Measurements from ENCODE around the gene LRRC17. TPM values are rescaled to one million over a fixed set of nuclear protein-coding genes. Genes with fewer than 3 reads are reported as not detected.
"Not testable (repeated sequence)": the region's sequence is repeated elsewhere in the genome, so short reads cannot be mapped to it uniquely, and the experiment has no call there.

The LRRC17 gene
- polyA plus RNA-seq, 4 donors: 60.8 to 104 (median 83.3) TPM

DNA sequence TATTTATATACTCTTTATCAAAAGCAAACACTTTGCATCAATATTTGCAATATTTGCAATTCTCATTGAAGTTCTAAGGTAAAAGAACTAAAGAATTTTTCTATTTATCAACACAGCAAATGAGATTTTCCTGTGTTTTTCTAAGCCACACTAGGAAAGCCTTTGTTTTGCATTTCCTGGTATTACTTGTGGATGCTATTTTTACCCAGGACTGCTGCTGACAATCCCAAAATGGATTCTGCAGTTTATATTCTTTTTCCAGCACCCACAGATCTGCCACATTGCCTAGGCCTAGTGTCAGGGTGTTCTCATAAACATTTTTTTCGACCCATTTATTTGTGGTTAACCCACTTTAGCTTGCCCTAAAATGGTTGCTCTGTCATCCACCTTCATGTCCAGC is 25.9 kb downstream of the LRRC17 start:
- no peak for DNase-seq (ENCODE audit: low read depth in 4 of 4, low spot score in 2 of 4)

- no peak for DNase-seq (ENCODE audit: low read depth in 4 of 4, low spot score in 2 of 4)
Measured at GRCh38 chr7:102942181-102942866, 29.5 kb downstream of the LRRC17 start.

DNA sequence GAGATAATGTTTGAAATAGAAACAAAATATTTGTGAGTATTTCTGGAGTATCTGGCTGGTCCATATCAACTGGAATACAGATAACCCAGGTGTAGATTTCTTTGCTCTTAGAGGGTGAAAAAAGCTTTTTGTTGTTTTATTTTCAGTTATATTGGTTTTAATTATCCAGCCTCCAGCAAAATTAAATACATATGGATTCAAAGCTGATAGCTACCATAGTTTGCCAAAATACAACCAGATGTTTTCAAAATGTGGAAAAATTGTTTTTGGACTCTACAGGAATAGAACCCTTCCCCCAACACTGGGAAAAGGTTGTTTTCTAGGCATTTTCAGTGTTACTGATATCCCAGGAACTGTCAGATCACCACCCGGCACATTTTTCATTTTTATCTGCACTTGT is 30.1 kb downstream of the LRRC17 start:
- no peak for DNase-seq (ENCODE audit: low read depth in 4 of 4, low spot score in 2 of 4)

DNA sequence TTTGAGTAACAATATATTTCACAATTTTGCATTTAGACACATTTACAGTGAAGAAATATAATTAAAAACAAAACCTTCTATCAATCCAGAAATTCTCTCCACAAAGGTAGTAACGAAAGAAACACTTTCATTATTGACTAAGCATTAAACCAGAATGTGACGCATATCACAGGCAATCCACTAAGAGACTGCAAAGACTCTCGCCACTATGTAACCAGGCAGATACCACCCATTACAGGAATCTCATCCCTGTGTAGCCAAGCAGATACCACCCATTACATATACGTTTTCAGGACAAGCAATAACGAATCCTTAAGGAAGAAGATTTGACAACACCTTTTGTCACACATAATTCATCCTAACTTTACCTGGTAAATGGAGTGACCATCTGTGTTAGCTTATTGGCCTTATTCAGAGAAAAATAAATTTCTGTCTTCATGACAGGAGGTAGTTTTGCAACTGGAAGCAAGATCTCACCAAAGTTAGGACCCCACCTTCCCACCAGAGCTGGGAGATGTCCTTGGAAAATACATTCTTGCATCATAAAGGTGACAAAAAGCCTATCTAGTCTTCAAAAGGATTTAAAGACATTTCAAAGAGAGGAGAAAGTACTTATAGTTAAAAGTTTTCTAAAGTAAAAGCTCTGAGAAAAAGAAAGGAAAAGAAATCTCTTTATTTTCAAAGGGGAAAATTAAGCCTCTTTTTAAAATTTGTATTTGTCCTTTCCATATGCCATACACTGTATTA is 30.8 kb downstream of the LRRC17 start:
- no peak for DNase-seq (ENCODE audit: low read depth in 4 of 4, low spot score in 2 of 4)

GRCh38 chr7:102944241-102944640 is 31.4 kb downstream of the LRRC17 start:
- DNase-seq (ENCODE audit: low read depth in 4 of 4, low spot score in 2 of 4): no peak

DNA sequence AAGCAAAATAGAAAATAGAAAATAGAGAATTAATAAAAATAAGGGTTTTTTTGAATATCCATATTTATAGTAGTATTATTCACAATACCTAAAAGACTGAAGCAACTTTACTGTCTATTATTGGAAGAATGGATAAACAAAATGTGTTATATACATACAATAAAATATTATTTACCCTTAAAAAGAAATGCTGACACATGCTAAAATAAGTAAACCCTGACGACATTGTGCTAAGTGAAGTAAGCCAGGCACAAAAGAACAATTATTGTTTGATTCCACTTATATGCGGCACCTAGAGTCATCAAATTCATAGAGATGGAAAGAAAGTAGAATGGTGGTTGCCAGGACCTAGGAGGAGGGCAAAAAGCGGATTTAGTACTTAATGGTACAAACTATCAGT is 39.0 kb downstream of the LRRC17 start:
- no peak for DNase-seq (ENCODE audit: low read depth in 4 of 4, low spot score in 2 of 4)

GRCh38 chr7:102953406-102953805 is 40.6 kb downstream of the LRRC17 start:
- DNase-seq (ENCODE audit: low read depth in 4 of 4, low spot score in 2 of 4): no peak

DNA sequence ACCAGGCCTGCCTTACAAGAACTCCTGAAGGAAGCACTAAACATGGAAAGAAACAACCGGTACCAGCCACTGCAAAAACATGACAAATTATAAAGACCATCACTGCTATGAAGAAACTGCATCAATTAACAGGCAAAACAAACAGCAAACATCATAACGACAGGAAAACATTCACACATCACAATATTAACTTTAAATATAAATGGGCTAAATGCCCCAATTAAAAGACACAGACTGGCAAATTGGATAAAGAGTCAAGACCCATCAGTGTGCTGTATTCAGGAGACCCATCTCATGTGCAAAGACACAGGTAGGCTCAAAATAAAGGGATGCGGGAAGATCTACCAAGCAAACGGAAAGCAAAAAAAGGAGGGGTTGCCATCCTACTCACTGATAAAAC is 41.6 kb downstream of the LRRC17 start:
- not testable (repeated sequence) for DNase-seq (ENCODE audit: low read depth in 4 of 4, low spot score in 2 of 4)

DNA sequence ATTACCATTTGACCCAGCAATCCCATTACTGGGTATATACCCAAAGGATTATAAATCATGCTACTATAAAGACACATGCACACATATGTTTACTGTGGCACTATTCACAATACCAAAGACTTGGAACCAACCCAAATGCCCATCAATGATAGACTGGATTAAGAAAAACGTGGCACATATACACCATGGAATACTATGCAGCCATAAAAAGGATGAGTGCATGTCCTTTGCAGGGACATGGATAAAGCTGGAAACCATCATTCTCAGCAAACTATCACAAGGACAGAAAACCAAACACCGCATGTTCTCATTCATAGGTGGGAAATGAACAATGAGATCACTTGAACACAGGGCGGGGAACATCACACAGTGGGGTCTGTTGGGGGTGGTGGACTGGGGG is 45.2 kb downstream of the LRRC17 start:
- DNase-seq (ENCODE audit: low read depth in 4 of 4, low spot score in 2 of 4): not testable (repeated sequence)

- DNase-seq (ENCODE audit: low read depth in 4 of 4, low spot score in 2 of 4): not testable (repeated sequence)
Measured at GRCh38 chr7:102961993-102962392, 49.2 kb downstream of the LRRC17 start.

- no peak for DNase-seq (ENCODE audit: low read depth in 4 of 4, low spot score in 2 of 4)
Measured at GRCh38 chr7:102966465-102966864, 53.7 kb downstream of the LRRC17 start.

DNA sequence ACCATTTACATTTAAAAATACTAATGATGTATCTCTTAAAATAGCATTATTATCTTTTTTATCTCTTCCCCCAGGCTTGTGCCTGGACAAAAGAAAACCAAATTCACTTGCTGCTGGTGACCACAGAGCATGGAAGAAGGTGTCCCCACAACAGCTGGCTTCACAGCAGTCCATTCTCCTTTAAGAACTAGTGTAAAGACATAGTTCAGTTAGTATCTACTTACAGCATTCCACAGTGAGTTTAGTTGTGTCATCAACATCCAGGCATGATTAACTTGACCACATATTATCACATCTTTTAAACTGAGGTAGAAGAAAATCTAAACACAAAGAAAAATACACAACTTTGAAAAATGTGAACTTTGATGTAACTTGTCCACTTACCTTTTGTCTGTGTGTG is 55.0 kb downstream of the LRRC17 start:
- no peak for DNase-seq (ENCODE audit: low read depth in 4 of 4, low spot score in 2 of 4)

GRCh38 chr7:102973096-102973802 is 60.4 kb downstream of the LRRC17 start:
- no peak for DNase-seq (ENCODE audit: low read depth in 4 of 4, low spot score in 2 of 4)

DNA sequence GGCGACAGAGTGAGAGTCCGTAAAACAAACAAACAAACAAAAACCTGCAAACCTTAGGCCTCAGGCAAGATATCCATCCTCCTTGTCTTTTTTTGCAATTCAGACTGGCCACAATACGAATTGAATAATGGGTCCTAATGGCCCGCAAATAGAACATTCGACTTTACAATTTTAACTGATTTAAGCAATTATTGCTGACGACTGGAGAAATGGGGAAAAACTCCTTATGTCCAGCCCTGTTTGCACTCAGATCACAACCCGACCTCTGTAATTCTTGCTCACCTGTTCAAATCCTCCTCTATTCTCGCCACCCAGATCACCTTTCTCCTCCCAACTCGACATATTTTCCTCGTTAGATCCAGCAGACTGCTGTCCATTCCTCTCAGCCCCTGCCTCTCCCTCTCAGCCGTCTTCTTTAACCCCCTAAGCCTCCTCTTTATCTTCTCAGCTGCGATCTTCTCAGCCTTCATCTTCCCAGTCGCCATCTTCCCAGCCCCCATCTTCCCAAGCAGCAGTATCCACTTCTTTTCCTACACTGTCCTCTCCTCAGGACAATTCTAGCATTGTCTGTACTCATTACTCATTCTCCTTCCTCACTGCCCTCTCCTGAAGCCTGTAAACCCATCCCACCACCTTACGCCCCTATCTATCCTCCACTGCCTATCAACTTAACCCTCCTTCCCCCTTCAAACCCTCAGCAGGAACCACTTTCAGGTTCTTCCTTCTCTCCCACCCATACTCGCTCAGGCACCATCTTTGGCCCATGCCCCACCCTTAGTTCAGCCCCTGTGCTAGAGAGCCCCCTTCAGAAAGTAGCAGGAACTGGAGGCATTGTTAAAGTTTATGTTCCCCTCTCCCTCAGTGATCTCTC is 61.8 kb downstream of the LRRC17 start:
- DNase-seq (ENCODE audit: low read depth in 4 of 4, low spot score in 2 of 4): no peak

DNA sequence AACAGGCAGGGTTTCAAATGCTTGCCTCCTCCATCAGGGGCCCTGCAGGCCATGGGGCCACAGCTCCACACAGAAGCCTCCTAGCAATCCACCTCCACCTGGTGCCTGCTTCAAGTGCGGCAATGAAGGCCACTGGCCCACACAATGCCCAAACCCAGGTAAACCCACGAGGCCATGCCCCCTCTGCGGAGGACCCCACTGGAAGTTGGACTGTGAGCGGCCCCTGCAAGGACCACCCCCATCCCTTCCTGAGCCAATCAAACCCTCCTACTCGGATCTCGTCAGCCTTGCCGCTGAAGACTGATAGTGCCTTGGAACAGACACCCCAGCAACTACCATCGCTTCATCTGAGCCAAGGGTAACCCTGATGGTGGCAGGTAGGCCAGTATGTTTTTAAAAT is 63.1 kb downstream of the LRRC17 start:
- no peak for DNase-seq (ENCODE audit: low read depth in 4 of 4, low spot score in 2 of 4)

DNA sequence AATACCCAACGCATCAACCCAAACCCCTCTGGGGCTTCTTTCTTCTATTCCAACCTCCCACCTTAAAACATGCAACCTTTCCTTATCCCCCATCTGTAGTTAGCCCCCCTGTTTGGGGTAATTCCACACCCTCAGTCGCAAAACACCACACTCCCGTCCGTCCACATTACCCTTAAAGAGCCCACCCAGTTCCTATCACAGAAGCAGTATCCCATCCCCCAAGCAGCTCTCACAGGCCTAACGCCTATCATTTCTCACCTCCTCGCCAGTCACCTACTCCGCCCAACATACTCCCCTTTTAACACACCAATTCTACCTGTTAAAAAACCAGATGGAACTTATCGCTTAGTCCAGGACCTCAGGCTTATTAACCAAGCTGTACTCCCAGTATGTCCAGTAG is 63.7 kb downstream of the LRRC17 start:
- DNase-seq (ENCODE audit: low read depth in 4 of 4, low spot score in 2 of 4): no peak

- not testable (repeated sequence) for DNase-seq (ENCODE audit: low read depth in 4 of 4, low spot score in 2 of 4)
Measured at GRCh38 chr7:102977586-102977985, 64.8 kb downstream of the LRRC17 start.

DNA sequence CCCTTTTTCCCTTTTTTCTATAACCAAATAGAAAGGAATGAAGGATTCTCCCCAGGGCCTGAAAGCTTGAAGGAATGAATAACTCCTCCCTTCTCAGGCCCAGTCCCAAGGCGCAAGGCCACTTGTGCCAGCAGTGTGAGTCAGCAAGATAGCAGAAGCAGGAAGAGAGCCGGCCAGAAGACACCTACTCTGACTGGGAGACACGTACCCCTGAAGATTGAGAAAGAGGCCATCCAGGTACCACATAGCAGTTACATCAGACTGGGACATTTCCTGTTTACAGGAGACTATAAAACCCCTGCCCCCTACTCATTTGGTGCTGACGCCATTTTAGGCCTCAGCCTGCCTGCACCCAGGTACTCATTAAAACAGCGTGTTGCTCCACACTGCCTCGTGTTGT is 65.5 kb downstream of the LRRC17 start:
- DNase-seq (ENCODE audit: low read depth in 4 of 4, low spot score in 2 of 4): no peak

GRCh38 chr7:102979670-102980069 is 66.9 kb downstream of the LRRC17 start:
- no peak for DNase-seq (ENCODE audit: low read depth in 4 of 4, low spot score in 2 of 4)

- DNase-seq (ENCODE audit: low read depth in 4 of 4, low spot score in 2 of 4): no peak
Measured at GRCh38 chr7:102981451-102981850, 68.7 kb downstream of the LRRC17 start.

DNA sequence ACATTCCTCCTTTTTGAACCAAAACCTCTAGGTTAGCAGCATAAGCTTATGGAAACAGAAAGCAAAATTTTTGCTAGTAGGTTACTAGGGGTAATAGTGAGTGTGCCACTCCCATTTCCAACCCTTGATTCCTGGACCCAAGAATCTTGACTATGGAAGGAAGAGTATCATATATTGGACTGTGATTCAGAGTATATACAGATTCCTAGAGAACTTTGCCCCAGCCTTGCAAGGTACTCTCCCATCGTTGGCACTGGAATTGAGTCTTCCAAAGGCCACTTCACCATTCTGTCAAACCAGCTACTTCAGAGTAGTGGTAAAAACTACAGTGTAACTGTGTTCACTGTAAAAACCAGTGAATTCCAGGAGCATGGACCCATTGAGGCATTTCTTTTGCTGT is 69.4 kb downstream of the LRRC17 start:
- DNase-seq (ENCODE audit: low read depth in 4 of 4, low spot score in 2 of 4): no peak
